ENCODE measurements around the gene SMYD4. TPM values are rescaled to one million over a fixed set of nuclear protein-coding genes. Genes with fewer than 3 reads are reported as not detected.

SMYD4 gene
- total RNA-seq, 6 experiments from 2014 or later, result 6.3 to 10.3 (median 8.7) TPM

DNA sequence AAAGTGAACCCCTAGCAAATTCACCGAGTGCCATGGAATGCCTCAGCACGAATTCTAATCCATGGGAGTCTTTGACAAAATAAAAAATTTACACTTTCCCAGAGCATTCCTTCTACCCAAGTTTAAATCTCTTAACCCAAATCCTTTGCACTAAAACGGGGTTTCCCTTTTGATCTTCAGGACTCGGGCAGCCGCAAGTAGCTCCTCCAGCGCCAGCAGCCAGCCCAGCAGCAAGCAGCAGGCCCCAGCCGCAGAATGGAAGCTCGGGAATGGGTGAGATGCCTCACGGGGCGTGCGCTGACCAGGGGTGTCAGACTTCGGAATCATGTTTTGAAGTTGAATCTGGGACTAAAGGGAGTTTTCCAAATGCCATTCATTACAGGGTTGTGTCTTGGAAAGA is 42.6 kb upstream of the SMYD4 start:
- Mint-ChIP-seq H3K4me3 (no peak overlapping the region), H3K27me3 (ENCODE audit: insufficient read depth) (no peaks in the 10 kb centered on the region), H3K27ac (no peak overlapping the region), H3K4me1 (ENCODE audit: low read depth) (no peaks in the 10 kb centered on the region), H3K36me3 (ENCODE audit: low read depth) (peaks cover 8% of the 10 kb centered on the region), H3K9me3 (no peaks in the 10 kb centered on the region)
- TF ChIP-seq, protein P1, sequence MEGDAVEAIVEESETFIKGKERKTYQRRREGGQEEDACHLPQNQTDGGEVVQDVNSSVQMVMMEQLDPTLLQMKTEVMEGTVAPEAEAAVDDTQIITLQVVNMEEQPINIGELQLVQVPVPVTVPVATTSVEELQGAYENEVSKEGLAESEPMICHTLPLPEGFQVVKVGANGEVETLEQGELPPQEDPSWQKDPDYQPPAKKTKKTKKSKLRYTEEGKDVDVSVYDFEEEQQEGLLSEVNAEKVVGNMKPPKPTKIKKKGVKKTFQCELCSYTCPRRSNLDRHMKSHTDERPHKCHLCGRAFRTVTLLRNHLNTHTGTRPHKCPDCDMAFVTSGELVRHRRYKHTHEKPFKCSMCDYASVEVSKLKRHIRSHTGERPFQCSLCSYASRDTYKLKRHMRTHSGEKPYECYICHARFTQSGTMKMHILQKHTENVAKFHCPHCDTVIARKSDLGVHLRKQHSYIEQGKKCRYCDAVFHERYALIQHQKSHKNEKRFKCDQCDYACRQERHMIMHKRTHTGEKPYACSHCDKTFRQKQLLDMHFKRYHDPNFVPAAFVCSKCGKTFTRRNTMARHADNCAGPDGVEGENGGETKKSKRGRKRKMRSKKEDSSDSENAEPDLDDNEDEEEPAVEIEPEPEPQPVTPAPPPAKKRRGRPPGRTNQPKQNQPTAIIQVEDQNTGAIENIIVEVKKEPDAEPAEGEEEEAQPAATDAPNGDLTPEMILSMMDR (IDR thresholded peaks at IDR 0.05), result no peak
- DNase-seq, result no peak

DNA sequence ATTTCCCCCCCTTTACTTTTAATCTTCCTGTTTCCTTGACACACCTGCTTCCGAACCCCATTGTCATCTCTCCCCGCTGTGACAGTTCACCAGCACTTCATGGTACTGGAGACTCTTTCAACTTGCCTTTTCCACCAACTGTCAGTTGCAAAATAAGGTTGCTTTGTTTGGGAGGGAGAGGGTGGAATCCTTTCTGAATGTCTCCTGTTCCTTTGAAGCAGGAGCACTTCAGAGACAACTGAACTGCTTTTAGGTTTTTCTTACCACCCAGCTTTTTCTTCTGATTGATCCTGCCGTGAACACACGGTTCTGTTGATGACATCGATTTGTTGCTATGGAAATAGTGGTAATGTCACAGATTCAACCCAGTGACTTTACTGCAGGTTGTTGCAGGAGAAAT is 42.1 kb upstream of the SMYD4 start:
- Mint-ChIP-seq H3K27ac (no peak overlapping the region), H3K9me3 (no peaks in the 10 kb centered on the region), H3K27me3 (ENCODE audit: insufficient read depth) (no peaks in the 10 kb centered on the region), H3K36me3 (ENCODE audit: low read depth) (peaks cover 8% of the 10 kb centered on the region), H3K4me1 (ENCODE audit: low read depth) (no peaks in the 10 kb centered on the region), H3K4me3 (no peak overlapping the region)
- TF ChIP-seq, protein P1 (IDR thresholded peaks at IDR 0.05), result no peak
- DNase-seq, result no peak

DNA sequence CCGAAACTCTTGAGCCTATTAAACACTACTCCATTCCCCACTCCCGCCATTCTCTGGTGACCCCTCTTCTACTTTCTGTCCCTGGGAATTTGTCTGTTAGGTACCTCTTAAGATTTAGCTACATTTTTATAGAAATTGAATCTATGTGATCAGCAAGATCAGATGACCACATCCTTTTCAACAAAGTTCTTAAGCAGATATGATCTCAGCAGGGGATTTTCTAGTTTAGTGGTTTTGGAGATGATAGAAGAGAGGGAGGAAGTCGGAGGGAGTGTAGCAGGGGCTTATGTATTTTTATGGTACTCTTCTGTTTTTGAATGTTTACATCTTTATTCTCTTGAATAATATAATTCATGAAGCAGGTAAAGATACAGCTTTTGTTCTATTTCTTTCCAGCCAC is 40.9 kb upstream of the SMYD4 start:
- no peaks in the 10 kb centered on the region for H3K27me3 Mint-ChIP-seq (ENCODE audit: insufficient read depth)
- H3K9me3 Mint-ChIP-seq, result no peaks in the 10 kb centered on the region
- DNase-seq, result no peak
- no peak overlapping the region for H3K4me3 Mint-ChIP-seq
- H3K4me1 Mint-ChIP-seq (ENCODE audit: low read depth), result no peaks in the 10 kb centered on the region
- no peak overlapping the region for H3K27ac Mint-ChIP-seq
- TF ChIP-seq, protein P1 (IDR thresholded peaks at IDR 0.05), result no peak
- H3K36me3 Mint-ChIP-seq (ENCODE audit: low read depth), result peaks cover 8% of the 10 kb centered on the region

DNA sequence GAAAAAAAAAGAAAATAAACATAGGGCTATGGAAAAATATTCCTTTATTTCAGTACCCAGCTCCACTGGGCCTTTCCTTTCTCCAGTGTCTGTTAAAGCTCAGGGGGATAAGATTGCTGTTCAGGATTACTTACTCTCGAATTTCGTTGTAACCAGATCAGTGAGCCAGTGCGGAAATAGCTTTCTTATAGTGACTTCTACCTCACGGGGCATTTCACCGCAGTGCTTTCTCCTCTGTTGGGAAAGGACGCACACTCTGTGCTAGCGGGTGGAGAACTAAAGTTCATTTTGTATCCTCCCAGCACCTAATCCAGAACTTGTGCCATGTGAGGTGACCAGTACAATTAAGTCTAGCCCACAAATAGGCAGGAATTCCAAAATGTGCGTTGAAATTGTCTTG is 38.4 kb upstream of the SMYD4 start:
- H3K4me1 Mint-ChIP-seq (ENCODE audit: low read depth), result no peaks in the 10 kb centered on the region
- no peaks in the 10 kb centered on the region for H3K9me3 Mint-ChIP-seq
- peaks cover 2% of the 10 kb centered on the region; the same call in 1 of the 2 replicates for H3K36me3 Mint-ChIP-seq (ENCODE audit: low read depth)
- TF ChIP-seq, protein P1 (IDR thresholded peaks at IDR 0.05), result no peak
- no peak for DNase-seq
- H3K27ac Mint-ChIP-seq, result no peak overlapping the region
- no peaks in the 10 kb centered on the region for H3K27me3 Mint-ChIP-seq (ENCODE audit: insufficient read depth)
- H3K4me3 Mint-ChIP-seq, result no peak overlapping the region

DNA sequence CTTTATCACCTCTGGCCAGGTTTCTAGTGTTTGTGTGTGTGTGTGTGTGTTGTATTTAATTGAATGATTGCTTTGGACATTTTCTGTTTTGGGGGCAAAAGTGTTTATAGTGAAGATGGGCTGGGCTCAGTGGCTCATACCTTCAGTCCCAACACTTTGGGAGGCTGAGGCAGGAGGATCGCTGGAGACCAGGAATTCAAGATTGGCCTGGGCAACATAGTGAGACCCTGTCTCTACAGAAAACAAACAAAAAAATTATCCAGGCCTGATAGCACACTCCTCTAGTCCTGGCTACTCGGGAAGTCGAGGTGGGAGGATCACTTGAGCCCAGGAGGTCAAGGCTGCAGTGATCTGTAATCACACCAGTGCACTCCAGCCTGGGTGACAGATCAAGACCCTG is 37.6 kb upstream of the SMYD4 start:
- H3K36me3 Mint-ChIP-seq (ENCODE audit: low read depth), result no peaks in the 10 kb centered on the region
- no peak overlapping the region for H3K4me3 Mint-ChIP-seq
- no peaks in the 10 kb centered on the region for H3K27me3 Mint-ChIP-seq (ENCODE audit: insufficient read depth)
- H3K27ac Mint-ChIP-seq, result no peak overlapping the region
- TF ChIP-seq, protein P1 (IDR thresholded peaks at IDR 0.05), result no peak
- DNase-seq, result no peak
- H3K4me1 Mint-ChIP-seq (ENCODE audit: low read depth), result no peaks in the 10 kb centered on the region
- no peaks in the 10 kb centered on the region for H3K9me3 Mint-ChIP-seq

All from HFFc6 (cell line).